K562 (cell line): ENCODE measurements around the gene S100A2. TPM values are rescaled to one million over a fixed set of nuclear protein-coding genes. Genes with fewer than 3 reads are reported as not detected.

Experiments used
- ATAC-seq: fragments of 200-7000 bp; cut with Tn5 transposase; 3 replicates; pipeline ENCODE4 v1.9.1; 2020; ENCODE audit warnings: moderate library complexity
- BruUV-seq: library from RNA; stranded (reverse); fragments of 400-500 nt; replicated peaks from 2 replicates; lab custom pipeline; 2021; lab: Mats Ljungman, UMichigan
- CTCF ChIA-PET: fragments of 300-600 bp; formaldehyde crosslinking; extraction: SDS; loops from one replicate; lab custom pipeline; 2021; ENCODE audit warnings: low intra/inter-chr PET ratio; lab: Yijun Ruan, JAX
- POLR2A ChIA-PET: fragments of 300-600, 350-650 bp; sonication (Branson Sonifier 250); formaldehyde crosslinking; extraction: SDS; loops from one replicate; lab custom pipeline; 2021; ENCODE audit warnings: antibody characterized with exemption, inconsistent platforms; lab: Yijun Ruan, JAX
- DNase-seq, 4 experiments: peaks; one replicate each; pipeline versions ENCODE4 v3.0.0 to v3.0.0-alpha.2; 2011 to 2018; ENCODE audit warnings: low spot score in 3 of 4, mixed read lengths in 3 of 4; ENCODE audit errors: extremely low read depth in 1 of 4
- FAIRE-seq: peaks from 2 replicates; lab custom pipeline; 2011; peaks lifted over from hg19 to GRCh38; lab: Jason Lieb, UNC
- H2AFZ ChIP-seq: 2 replicates; pipeline ENCODE4 v1.6.0; 2011; ENCODE audit warnings: low read depth, low read length, control low read depth, inconsistent platforms
- H3K27ac ChIP-seq: fragments of 200-600 bp; 3 replicates; pipeline ENCODE4 v1.8.0; 2011; ENCODE audit warnings: low read depth, mild to moderate bottlenecking, control low read depth, inconsistent platforms, low read length, moderate library complexity, mixed read lengths; ENCODE audit errors: extremely low read depth
- H3K27me3 ChIP-seq, 2 experiments: fragments of 300-600 bp in 1 of 2; 2 replicates in 1 of 2; 3 replicates in 1 of 2; pipeline versions ENCODE4 v1.6.0 to v1.8.0; 2011; ENCODE audit warnings: inconsistent platforms in 2 of 2, low read length in 2 of 2, mild to moderate bottlenecking in 1 of 2, mixed read lengths in 1 of 2, moderate library complexity in 1 of 2; ENCODE audit not compliant: control insufficient read depth in 2 of 2, insufficient read depth in 2 of 2
- H3K36me3 ChIP-seq: fragments of 300-600 bp; 3 replicates; pipeline ENCODE4 v1.8.0; 2011; ENCODE audit warnings: mild to moderate bottlenecking, low read length, inconsistent platforms; ENCODE audit not compliant: control insufficient read depth, insufficient read depth
- H3K4me1 ChIP-seq, 2 experiments: fragments of 200-600 bp in 1 of 2; replicated peaks in 1 of 2; 2 replicates in 1 of 2; 3 replicates in 1 of 2; pipeline versions ENCODE4 v1.5.1 to v1.8.0; 2011; ENCODE audit warnings: inconsistent platforms in 2 of 2, low read length in 2 of 2, mild to moderate bottlenecking in 1 of 2, mixed read lengths in 1 of 2, moderate library complexity in 1 of 2; ENCODE audit not compliant: control insufficient read depth in 2 of 2, insufficient read depth in 2 of 2
- H3K4me2 ChIP-seq: 2 replicates; pipeline ENCODE4 v1.6.1; 2011; ENCODE audit warnings: low read length, control low read depth, inconsistent platforms, mixed read lengths; ENCODE audit not compliant: insufficient read depth
- H3K4me3 ChIP-seq: fragments of 200-600 bp; sonication (generic), shearing (Covaris generic); 2 replicates; pipeline ENCODE4 v1.5.1; 2016; ENCODE audit warnings: control low read depth, inconsistent platforms
- H3K79me2 ChIP-seq: fragments of 200-600 bp; 3 replicates; pipeline ENCODE4 v1.8.0; 2011; ENCODE audit warnings: low read length, inconsistent platforms; ENCODE audit not compliant: control insufficient read depth, insufficient read depth
- H3K9ac ChIP-seq, 2 experiments: 2 replicates each; pipeline versions ENCODE4 v1.6.0 to v1.6.1; 2011; ENCODE audit warnings: low read depth in 2 of 2, low read length in 2 of 2, control low read depth in 1 of 2, inconsistent platforms in 1 of 2, mild to moderate bottlenecking in 1 of 2, mixed read lengths in 1 of 2; ENCODE audit not compliant: insufficient read depth in 1 of 2
- H3K9me1 ChIP-seq: one replicate; pipeline ENCODE4 v1.6.0; 2011; ENCODE audit warnings: inconsistent platforms, mild to moderate bottlenecking, low read length, moderate library complexity; ENCODE audit not compliant: control insufficient read depth, insufficient read depth
- H3K9me3 ChIP-seq: replicated peaks from 2 replicates; pipeline ENCODE4 v1.5.1; 2011; ENCODE audit warnings: low read depth, low read length, inconsistent platforms; ENCODE audit not compliant: control insufficient read depth, insufficient read depth
- H4K20me1 ChIP-seq: replicated peaks from 2 replicates; pipeline ENCODE4 v1.6.1; 2011; ENCODE audit warnings: low read length, inconsistent platforms, mixed read lengths; ENCODE audit not compliant: control insufficient read depth, insufficient read depth
- CREB5 ChIP-seq: fragments of 250-450 bp; sonication (Bioruptor Pico); IDR thresholded peaks from 2 replicates; pipeline ENCODE4 v1.5.0; 2020; ENCODE audit warnings: mild to moderate bottlenecking
- NR2C2 ChIP-seq, 2 experiments: fragments of 200-800 bp in 1 of 2; sonication (Bioruptor generic) in 1 of 2; sonication (generic) in 1 of 2; formaldehyde crosslinking in 1 of 2; IDR thresholded peaks; 2 replicates each; pipeline versions ENCODE4 v1.6.1 to v1.8.0; 2016 to 2022; ENCODE audit warnings: mild to moderate bottlenecking in 1 of 2, missing compliant biosample characterization in 1 of 2, missing genetic modification characterization in 1 of 2, missing genetic modification reagents in 1 of 2
- ZNF780A ChIP-seq: fragments of 250-450 bp; sonication (Bioruptor Pico); IDR thresholded peaks from 2 replicates; pipeline ENCODE4 v1.5.0; 2021; ENCODE audit warnings: mild to moderate bottlenecking
- WGBS: fragments of 100-300 bp; shearing (Covaris generic); methylation state at CpG from one replicate; pipeline ENCODE4 v1.1.6; 2016; ENCODE audit warnings: low coverage, mixed read lengths; ENCODE audit not compliant: insufficient coverage; ENCODE audit errors: missing lambda C conversion rate; 5-methylcytosine and 5-hydroxymethylcytosine counted together
- in situ Hi-C: fragments of 300-500 bp; cut with MboI; formaldehyde crosslinking; loops from 4 replicates; pipeline ENCODE4 v1.15.0; 2018; ENCODE audit warnings: inconsistent platforms, mixed read lengths
- intact Hi-C: fragments of 100-400 bp; cut with micrococcal nuclease; formaldehyde crosslinking; loops from 2 replicates; pipeline ENCODE4 v1.14.2; 2022
- polyA plus RNA-seq, 8 experiments: library from polyadenylated mRNA; depleted of rRNA in 4 of 8; stranded (reverse) in 5 of 8; unstranded in 3 of 8; fragments of >200 nt; fragmentation: Nextera tagmentation in 2 of 8; fragmentation: Illumina TruSeq in 1 of 8; extraction: Ambion mirVana in 2 of 8; extraction: Trizol in 1 of 8; gene quantifications; 2 replicates each; pipeline versions ENCODE4 v1.2.1 to v1.2.3, GENCODE V29; 2011 to 2014; ENCODE audit warnings: inconsistent platforms in 1 of 8, missing spikeins in 1 of 8
- total RNA-seq, 7 experiments: library from RNA; depleted of rRNA in 6 of 7; stranded (reverse); fragments of >200 nt in 6 of 7; fragmentation: Illumina TruSeq in 2 of 7; extraction: Trizol in 2 of 7; gene quantifications; 2 replicates each; pipeline versions ENCODE4 v1.2.1 to v1.2.3, GENCODE V29; 2011 to 2021; ENCODE audit warnings: low replicate concordance in 1 of 7

S100A2 gene
- total and polyA plus RNA-seq, 9 of the 15 experiments (the other 6 are each of a cell fraction or from before 2014, with no cell fraction given), result 0.28 to 0.65 (median 0.44) TPM; not detected in 4

DNA sequence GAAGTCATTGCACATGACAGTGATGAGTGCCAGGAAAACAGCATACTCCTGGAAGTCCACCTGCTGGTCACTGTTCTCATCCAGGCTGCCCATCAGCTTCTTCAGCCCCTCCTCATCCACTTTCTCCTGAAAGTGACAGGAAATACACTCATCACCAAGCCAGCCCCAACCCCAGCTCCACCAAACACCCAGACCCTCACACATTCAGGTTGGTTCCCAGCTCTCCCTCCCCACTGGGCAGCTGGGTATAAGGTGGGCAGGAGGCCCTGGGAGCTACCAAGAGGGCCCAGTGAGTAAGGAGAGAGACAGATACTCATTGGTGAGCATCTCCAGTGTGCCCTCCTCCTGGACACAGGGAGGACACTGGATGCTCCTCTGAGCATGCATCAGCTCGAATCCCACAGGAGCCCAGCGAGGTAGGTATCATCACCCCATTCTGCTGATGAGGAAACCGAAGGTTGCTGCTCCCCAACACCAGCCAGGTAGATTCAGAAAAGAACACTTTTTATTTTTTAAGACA lies 4.1 kb downstream of the S100A2 start:
- Histone ChIP-seq H3K9me3 (no peaks in the 10 kb centered on the region), H4K20me1 (no peaks in the 10 kb centered on the region), H3K9me1 (peaks cover 6% of the 10 kb centered on the region), H3K36me3 (no peaks in the 10 kb centered on the region), H3K4me2 (no peak overlapping the region), H3K79me2 (no peaks in the 10 kb centered on the region), H3K9ac (peak overlapping the region in 1 of 2 experiments; percentile 62; a peak in 1 of 4 replicates), H3K4me1 (peaks cover 13% of the 10 kb centered on the region in 2 experiments), H2AFZ (no peak overlapping the region), H3K27ac (no peak overlapping the region), H3K4me3 (no peak overlapping the region)
- in situ Hi-C loops, result loop anchor here (10.0 kb wide), 1 partner anchor 47 kb away; no protein-coding TSS in a partner anchor
- intact Hi-C loops, result no loop called here
- ChIA-PET CTCF (no interaction called here), POLR2A (interaction anchor here (0.6 to 2.2 kb wide), 5 partner anchors 11 to 65 kb away, joined by 3 to 8 read pairs (median 4); no protein-coding TSS in a partner anchor)
- FAIRE-seq, result no peak
- no peak for ATAC-seq
- no peak for DNase-seq
- WGBS, result 69% methylated on average over 3 of the region's 3 CpGs
- TF ChIP-seq NR2C2 (CRISPR knock-in tag; IDR thresholded peaks at IDR 0.05) (no peak), NR2C2 (tag; IDR thresholded peaks at IDR 0.05) (no peak), ZNF780A (no peak), CREB5 (no peak)
- TF ChIP-seq, all 486 proteins: peak for 0
- BruUV-seq, result no TSS peak
- no peaks in the 10 kb centered on the region for H3K27me3 ChIP-seq
